MCF 10A (cell line): ENCODE results near the gene ST6GALNAC4. TPM values are rescaled to one million over a fixed set of nuclear protein-coding genes. Genes with fewer than 3 reads are reported as not detected.
A peak's percentile ranks its signal among the peaks of the same experiment; 100 is the strongest.

ENCODE experiments used
- BruUV-seq: library from RNA; stranded (reverse); fragments of 400-500 nt; replicated peaks from 2 replicates; lab custom pipeline; 2021; lab: Mats Ljungman, UMichigan
- CTCF ChIA-PET: fragments of 300-600 bp; sonication (Branson Sonifier 250); formaldehyde crosslinking; extraction: SDS; loops from one replicate; lab custom pipeline; 2021; ENCODE audit warnings: antibody characterized with exemption, inconsistent platforms; lab: Yijun Ruan, JAX
- POLR2A ChIA-PET: fragments of 300-600, 350-650 bp; sonication (Branson Sonifier 250); formaldehyde crosslinking; extraction: SDS; loops from one replicate; lab custom pipeline; 2020; ENCODE audit warnings: antibody characterized with exemption, inconsistent platforms; lab: Yijun Ruan, JAX
- DNase-seq: peaks from one replicate; pipeline ENCODE4 v3.0.0-alpha.2; 2018; ENCODE audit not compliant: unreplicated experiment
- H3K27ac Mint-ChIP-seq: one replicate; pipeline ENCODE4 v1.8.0; 2022; ENCODE audit warnings: mild to moderate bottlenecking, low read depth, mixed read lengths; ENCODE audit not compliant: unreplicated experiment
- H3K27me3 Mint-ChIP-seq: one replicate; pipeline ENCODE4 v1.8.0; 2022; ENCODE audit warnings: mixed read lengths; ENCODE audit not compliant: insufficient read depth, unreplicated experiment
- H3K36me3 Mint-ChIP-seq: one replicate; pipeline ENCODE4 v1.8.0; 2022; ENCODE audit warnings: mild to moderate bottlenecking, moderate library complexity, mixed read lengths; ENCODE audit not compliant: insufficient read depth, unreplicated experiment
- H3K4me1 Mint-ChIP-seq: one replicate; pipeline ENCODE4 v1.8.0; 2022; ENCODE audit warnings: mixed read lengths; ENCODE audit not compliant: insufficient read depth, unreplicated experiment
- H3K4me3 Mint-ChIP-seq: one replicate; pipeline ENCODE4 v1.8.0; 2022; ENCODE audit warnings: mild to moderate bottlenecking, moderate library complexity, mixed read lengths; ENCODE audit not compliant: unreplicated experiment
- H3K9me3 Mint-ChIP-seq: one replicate; pipeline ENCODE4 v1.8.0; 2022; ENCODE audit warnings: mixed read lengths; ENCODE audit not compliant: unreplicated experiment
- CTCF ChIP-seq: fragments of 200-600 bp; IDR thresholded peaks from one replicate; pipeline ENCODE4 v1.8.0; 2022; ENCODE audit warnings: antibody characterized with exemption, mild to moderate bottlenecking; ENCODE audit not compliant: unreplicated experiment
- intact Hi-C: fragments of 100-400 bp; cut with micrococcal nuclease; formaldehyde crosslinking; loops from 2 replicates; pipeline ENCODE4 v1.14.1; 2022
- total RNA-seq: library from RNA; stranded (reverse); gene quantifications from 2 replicates; pipeline ENCODE4 v1.2.3, GENCODE V29; 2022

ST6GALNAC4 gene
- total RNA-seq, 1 experiment from 2014 or later, result 39.5 TPM

GRCh38 chr9:127935765-127936221 lies 19.0 kb upstream of the ST6GALNAC4 start:
- BruUV-seq, result no TSS peak
- peak overlapping the region; percentile 79 for H3K27ac Mint-ChIP-seq
- peaks cover 29% of the 10 kb centered on the region for H3K4me1 Mint-ChIP-seq
- TF ChIP-seq CTCF, result no peak
- DNase-seq, result no peak
- H3K36me3 Mint-ChIP-seq, result peaks cover 14% of the 10 kb centered on the region
- ChIA-PET CTCF (interaction anchor here (1.9 kb wide), 1 partner anchor 15 kb away, joined by 5 read pairs; no protein-coding TSS in a partner anchor), POLR2A (interaction anchor here (0.6 kb wide), 1 partner anchor 17 kb away, joined by 3 read pairs; no protein-coding TSS in a partner anchor)
- no peaks in the 10 kb centered on the region for H3K9me3 Mint-ChIP-seq
- H3K27me3 Mint-ChIP-seq, result no peaks in the 10 kb centered on the region
- intact Hi-C loops, result no loop called here
- peak overlapping the region; percentile 82 for H3K4me3 Mint-ChIP-seq

- no peak overlapping the region for H3K4me3 Mint-ChIP-seq
- intact Hi-C loops, result no loop called here
- H3K27me3 Mint-ChIP-seq, result no peaks in the 10 kb centered on the region
- H3K36me3 Mint-ChIP-seq, result peaks cover 14% of the 10 kb centered on the region
- ChIA-PET CTCF (interaction anchor here (0.8 kb wide), 1 partner anchor 101 kb away, joined by 3 read pairs; no protein-coding TSS in a partner anchor), POLR2A (interaction anchor here (0.8 kb wide), 1 partner anchor 14 kb away, joined by 3 read pairs; no protein-coding TSS in a partner anchor)
- DNase-seq, result no peak
- H3K4me1 Mint-ChIP-seq, result peaks cover 29% of the 10 kb centered on the region
- no peak for TF ChIP-seq CTCF
- peak overlapping the region; percentile 79 for H3K27ac Mint-ChIP-seq
- no peaks in the 10 kb centered on the region for H3K9me3 Mint-ChIP-seq
- BruUV-seq, result no TSS peak
Observed at GRCh38 chr9:127934986-127935385, 18.1 kb upstream of the ST6GALNAC4 start.

- H3K27ac Mint-ChIP-seq, result no peak overlapping the region
- no TSS peak for BruUV-seq
- peaks cover 29% of the 10 kb centered on the region for H3K4me1 Mint-ChIP-seq
- no peaks in the 10 kb centered on the region for H3K9me3 Mint-ChIP-seq
- H3K4me3 Mint-ChIP-seq, result peak overlapping the region; percentile 31
- TF ChIP-seq CTCF, result no peak
- peaks cover 14% of the 10 kb centered on the region for H3K36me3 Mint-ChIP-seq
- ChIA-PET CTCF (interaction anchor here (0.6 to 1.3 kb wide), 4 partner anchors 10 to 153 kb away, joined by 3 to 4 read pairs (median 3); no protein-coding TSS in a partner anchor), POLR2A (interaction anchor here (0.8 kb wide), 1 partner anchor 13 kb away, joined by 3 read pairs; no protein-coding TSS in a partner anchor)
- intact Hi-C loops, result no loop called here
- no peaks in the 10 kb centered on the region for H3K27me3 Mint-ChIP-seq
- no peak for DNase-seq
Observed at GRCh38 chr9:127934248-127934647, 17.4 kb upstream of the ST6GALNAC4 start.

- intact Hi-C loops, result no loop called here
- no peaks in the 10 kb centered on the region for H3K36me3 Mint-ChIP-seq
- POLR2A ChIA-PET, result interaction anchor here (1.1 to 1.9 kb wide), 3 partner anchors 9 to 197 kb away, joined by 3 to 8 read pairs (median 3); partner anchors contain the start of gene TOR2A
- peaks cover 23% of the 10 kb centered on the region for H3K4me1 Mint-ChIP-seq
- no peak overlapping the region for H3K27ac Mint-ChIP-seq
- DNase-seq, result peak; percentile 58
- TF ChIP-seq CTCF, result no peak
- BruUV-seq, result no TSS peak
- H3K27me3 Mint-ChIP-seq, result no peaks in the 10 kb centered on the region
- CTCF ChIA-PET, result no interaction called here
- H3K9me3 Mint-ChIP-seq, result no peaks in the 10 kb centered on the region
- H3K4me3 Mint-ChIP-seq, result peak overlapping the region; percentile 51
Observed at GRCh38 chr9:127931092-127931881, 14.4 kb upstream of the ST6GALNAC4 start.
